Measurements from ENCODE around the gene FGF1. TPM values are rescaled to one million over a fixed set of nuclear protein-coding genes. Genes with fewer than 3 reads are reported as not detected.

The FGF1 gene
- total and polyA plus RNA-seq, 2 of the 4 experiments (the other 2 are of a cell fraction) = 7.6 to 7.7 TPM

DNA sequence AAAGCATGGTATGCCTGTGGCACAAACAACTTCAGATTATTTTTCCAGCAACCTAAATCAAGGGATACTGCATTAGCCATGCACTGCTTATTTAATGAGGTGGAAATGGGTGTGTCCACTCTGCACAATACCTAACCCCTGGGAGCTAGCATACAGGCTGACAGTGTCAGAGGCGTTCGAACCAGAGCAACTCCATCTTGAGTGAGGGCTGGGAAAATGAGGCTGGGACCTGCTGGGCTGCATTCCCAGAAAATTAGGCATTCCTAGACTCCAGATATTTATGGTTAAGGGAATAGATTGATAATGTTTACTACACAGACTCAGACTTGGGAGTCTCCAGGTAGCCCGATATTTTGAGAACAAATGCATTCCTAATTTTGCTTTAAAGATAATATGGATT, 2.8 kb downstream of the FGF1 start:
- Histone ChIP-seq H3K4me3 (ENCODE audit: insufficient read depth, low read depth, low read length) (no peak overlapping the region), H4K5ac (ENCODE audit: low read depth, low read length) (no peak overlapping the region), H3K9me3 (ENCODE audit: control insufficient read depth, insufficient read depth, low read length) (no peaks in the 10 kb centered on the region), H2AFZ (replicated peaks; ENCODE audit: low read length, poor library complexity) (no peak overlapping the region), H3K79me1 (ENCODE audit: low read depth in 1 of 2, low read length in 2 of 2) (no peaks in the 10 kb centered on the region), H3K36me3 (ENCODE audit: control insufficient read depth, insufficient read depth, low read length) (no peaks in the 10 kb centered on the region), H4K20me1 (ENCODE audit: insufficient read depth, low read length) (no peaks in the 10 kb centered on the region), H2AK9ac (replicated peaks; ENCODE audit: low read depth, low read length, poor library complexity) (no peak overlapping the region), H3K4me1 (ENCODE audit: control insufficient read depth, insufficient read depth, low read length) (peaks cover 19% of the 10 kb centered on the region), H2BK120ac (ENCODE audit: low read depth, low read length) (no peak overlapping the region), H2BK20ac (ENCODE audit: low read depth, low read length) (no peak overlapping the region), H2BK15ac (ENCODE audit: low read depth, low read length) (no peak overlapping the region), H3K14ac (replicated peaks; ENCODE audit: low read depth, low read length) (no peak overlapping the region), H3K4me2 (ENCODE audit: low read depth, low read length) (no peak overlapping the region), H3K27me3 (ENCODE audit: control insufficient read depth, insufficient read depth, low read length) (no peaks in the 10 kb centered on the region), H3K56ac (ENCODE audit: extremely low read depth, insufficient read depth, low read length) (no peak overlapping the region), H3K27ac (ENCODE audit: insufficient read depth, low read length) (no peak overlapping the region), H3K23ac (ENCODE audit: low read depth, low read length) (no peak overlapping the region), H2AK5ac (ENCODE audit: low read depth, low read length) (no peak overlapping the region), H3K4ac (ENCODE audit: low read depth, low read length) (no peak overlapping the region), H3K9ac (ENCODE audit: low read depth, low read length) (no peak overlapping the region), H4K8ac (ENCODE audit: low read depth in 2 of 2, low read length in 2 of 2) (no peak overlapping the region), H4K91ac (ENCODE audit: insufficient read depth, low read depth, low read length) (no peak overlapping the region), H2BK5ac (ENCODE audit: low read depth, low read length, poor library complexity, severe bottlenecking) (no peak overlapping the region), H3K9me1 (ENCODE audit: insufficient read depth, low read length) (peaks cover 9% of the 10 kb centered on the region; the same call in 1 of the 2 replicates), H3K18ac (ENCODE audit: low read depth, low read length) (no peak overlapping the region)
- POLR2A ChIA-PET (ENCODE audit: unreplicated experiment) = no interaction called here
- ATAC-seq (ENCODE audit: low read depth) (no peak), DNase-seq (no peak)
- intact Hi-C loops (cut with micrococcal nuclease) = no loop called here
- BruUV-seq (replicated peaks) = no TSS peak
- CTCF ChIA-PET = no interaction called here
- in situ Hi-C loops (cut with MboI; ENCODE audit: low sequenced_read_pairs) = no loop called here
- dilution Hi-C loops (cut with HindIII; ENCODE audit: low sequenced_read_pairs, unreplicated experiment) = no loop called here
- no peak for TF ChIP-seq POLR2A (IDR thresholded peaks at IDR 0.05; ENCODE audit: low read depth, low read length)
- TF ChIP-seq NFE2L2 (IDR thresholded peaks at IDR 0.05; ENCODE audit: low read depth, low read length) = no peak
- TF ChIP-seq CHD1 (IDR thresholded peaks at IDR 0.05; ENCODE audit: low read depth, low read length) = no peak
- TF ChIP-seq RFX5 (IDR thresholded peaks at IDR 0.05; ENCODE audit: low read depth, low read length) = no peak
- TF ChIP-seq, protein P1, sequence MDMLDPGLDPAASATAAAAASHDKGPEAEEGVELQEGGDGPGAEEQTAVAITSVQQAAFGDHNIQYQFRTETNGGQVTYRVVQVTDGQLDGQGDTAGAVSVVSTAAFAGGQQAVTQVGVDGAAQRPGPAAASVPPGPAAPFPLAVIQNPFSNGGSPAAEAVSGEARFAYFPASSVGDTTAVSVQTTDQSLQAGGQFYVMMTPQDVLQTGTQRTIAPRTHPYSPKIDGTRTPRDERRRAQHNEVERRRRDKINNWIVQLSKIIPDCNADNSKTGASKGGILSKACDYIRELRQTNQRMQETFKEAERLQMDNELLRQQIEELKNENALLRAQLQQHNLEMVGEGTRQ (IDR thresholded peaks at IDR 0.05; ENCODE audit: low read depth, low read length) = no peak
- no peak for TF ChIP-seq SMC3 (IDR thresholded peaks at IDR 0.05; ENCODE audit: low read depth, low read length)
- TF ChIP-seq BHLHE40 (IDR thresholded peaks at IDR 0.05; ENCODE audit: low read depth, low read length) = no peak
- no peak for TF ChIP-seq FOS (IDR thresholded peaks at IDR 0.05; ENCODE audit: low read depth, low read length)
- TF ChIP-seq MXI1 (IDR thresholded peaks at IDR 0.05; ENCODE audit: borderline replicate concordance, low read depth, low read length) = no peak
- TF ChIP-seq MAZ (IDR thresholded peaks at IDR 0.05; ENCODE audit: borderline replicate concordance, low read depth, low read length) = no peak
- TF ChIP-seq, protein P2, sequence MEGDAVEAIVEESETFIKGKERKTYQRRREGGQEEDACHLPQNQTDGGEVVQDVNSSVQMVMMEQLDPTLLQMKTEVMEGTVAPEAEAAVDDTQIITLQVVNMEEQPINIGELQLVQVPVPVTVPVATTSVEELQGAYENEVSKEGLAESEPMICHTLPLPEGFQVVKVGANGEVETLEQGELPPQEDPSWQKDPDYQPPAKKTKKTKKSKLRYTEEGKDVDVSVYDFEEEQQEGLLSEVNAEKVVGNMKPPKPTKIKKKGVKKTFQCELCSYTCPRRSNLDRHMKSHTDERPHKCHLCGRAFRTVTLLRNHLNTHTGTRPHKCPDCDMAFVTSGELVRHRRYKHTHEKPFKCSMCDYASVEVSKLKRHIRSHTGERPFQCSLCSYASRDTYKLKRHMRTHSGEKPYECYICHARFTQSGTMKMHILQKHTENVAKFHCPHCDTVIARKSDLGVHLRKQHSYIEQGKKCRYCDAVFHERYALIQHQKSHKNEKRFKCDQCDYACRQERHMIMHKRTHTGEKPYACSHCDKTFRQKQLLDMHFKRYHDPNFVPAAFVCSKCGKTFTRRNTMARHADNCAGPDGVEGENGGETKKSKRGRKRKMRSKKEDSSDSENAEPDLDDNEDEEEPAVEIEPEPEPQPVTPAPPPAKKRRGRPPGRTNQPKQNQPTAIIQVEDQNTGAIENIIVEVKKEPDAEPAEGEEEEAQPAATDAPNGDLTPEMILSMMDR (conservative IDR thresholded peaks at IDR 0.05; ENCODE audit: low read depth, low read length) = no peak
- no peak for TF ChIP-seq MAFK (IDR thresholded peaks at IDR 0.05; ENCODE audit: low read depth, low read length)
- no peak for TF ChIP-seq CEBPB (IDR thresholded peaks at IDR 0.05; ENCODE audit: low read depth, low read length)
- TF ChIP-seq RCOR1 (IDR thresholded peaks at IDR 0.05; ENCODE audit: insufficient replicate concordance, low read length) = no peak
- no CpG with 5 or more reads among the region's 3 CpGs for WGBS, 2 experiments (ENCODE audit: extremely low coverage in 2 of 2, insufficient read length in 1 of 2)
